MCF 10A (cell line): Measurements from ENCODE around the gene CTNNA1. TPM values are rescaled to one million over a fixed set of nuclear protein-coding genes. Genes with fewer than 3 reads are reported as not detected.

ENCODE experiments used
- BruUV-seq: library from RNA; stranded (reverse); fragments of 400-500 nt; replicated peaks from 2 replicates; lab custom pipeline; 2021; lab: Mats Ljungman, UMichigan
- CTCF ChIA-PET: fragments of 300-600 bp; sonication (Branson Sonifier 250); formaldehyde crosslinking; extraction: SDS; loops from one replicate; lab custom pipeline; 2021; ENCODE audit warnings: antibody characterized with exemption, inconsistent platforms; lab: Yijun Ruan, JAX
- POLR2A ChIA-PET: fragments of 300-600, 350-650 bp; sonication (Branson Sonifier 250); formaldehyde crosslinking; extraction: SDS; loops from one replicate; lab custom pipeline; 2020; ENCODE audit warnings: antibody characterized with exemption, inconsistent platforms; lab: Yijun Ruan, JAX
- DNase-seq: peaks from one replicate; pipeline ENCODE4 v3.0.0-alpha.2; 2018; ENCODE audit not compliant: unreplicated experiment
- H3K27ac Mint-ChIP-seq: one replicate; pipeline ENCODE4 v1.8.0; 2022; ENCODE audit warnings: mild to moderate bottlenecking, low read depth, mixed read lengths; ENCODE audit not compliant: unreplicated experiment
- H3K27me3 Mint-ChIP-seq: one replicate; pipeline ENCODE4 v1.8.0; 2022; ENCODE audit warnings: mixed read lengths; ENCODE audit not compliant: insufficient read depth, unreplicated experiment
- H3K36me3 Mint-ChIP-seq: one replicate; pipeline ENCODE4 v1.8.0; 2022; ENCODE audit warnings: mild to moderate bottlenecking, moderate library complexity, mixed read lengths; ENCODE audit not compliant: insufficient read depth, unreplicated experiment
- H3K4me1 Mint-ChIP-seq: one replicate; pipeline ENCODE4 v1.8.0; 2022; ENCODE audit warnings: mixed read lengths; ENCODE audit not compliant: insufficient read depth, unreplicated experiment
- H3K4me3 Mint-ChIP-seq: one replicate; pipeline ENCODE4 v1.8.0; 2022; ENCODE audit warnings: mild to moderate bottlenecking, moderate library complexity, mixed read lengths; ENCODE audit not compliant: unreplicated experiment
- H3K9me3 Mint-ChIP-seq: one replicate; pipeline ENCODE4 v1.8.0; 2022; ENCODE audit warnings: mixed read lengths; ENCODE audit not compliant: unreplicated experiment
- intact Hi-C: fragments of 100-400 bp; cut with micrococcal nuclease; formaldehyde crosslinking; loops from 2 replicates; pipeline ENCODE4 v1.14.1; 2022
- total RNA-seq: library from RNA; stranded (reverse); gene quantifications from 2 replicates; pipeline ENCODE4 v1.2.3, GENCODE V29; 2022
- TF ChIP-seq, protein P1 (sequence below): fragments of 200-600 bp; IDR thresholded peaks from one replicate; pipeline ENCODE4 v1.8.0; 2022; ENCODE audit warnings: antibody characterized with exemption, mild to moderate bottlenecking; ENCODE audit not compliant: unreplicated experiment

Gene CTNNA1
- total RNA-seq, 1 experiment from 2014 or later: 519 TPM

- POLR2A ChIA-PET: interaction anchor here (1.2 kb wide), 1 partner anchor 196 kb away, joined by 3 read pairs; no protein-coding TSS in a partner anchor
- BruUV-seq: no TSS peak
- H3K4me1 Mint-ChIP-seq: peaks cover 12% of the 10 kb centered on the region
- H3K9me3 Mint-ChIP-seq: no peaks in the 10 kb centered on the region
- H3K36me3 Mint-ChIP-seq: peaks cover 54% of the 10 kb centered on the region
- no peak overlapping the region for H3K27ac Mint-ChIP-seq
- intact Hi-C loops: no loop called here
- CTCF ChIA-PET: interaction anchor here (0.7 to 4.1 kb wide), 2 partner anchors 14 kb away, joined by 3 to 25 read pairs; no protein-coding TSS in a partner anchor
- H3K27me3 Mint-ChIP-seq: no peaks in the 10 kb centered on the region
- TF ChIP-seq, protein P1, sequence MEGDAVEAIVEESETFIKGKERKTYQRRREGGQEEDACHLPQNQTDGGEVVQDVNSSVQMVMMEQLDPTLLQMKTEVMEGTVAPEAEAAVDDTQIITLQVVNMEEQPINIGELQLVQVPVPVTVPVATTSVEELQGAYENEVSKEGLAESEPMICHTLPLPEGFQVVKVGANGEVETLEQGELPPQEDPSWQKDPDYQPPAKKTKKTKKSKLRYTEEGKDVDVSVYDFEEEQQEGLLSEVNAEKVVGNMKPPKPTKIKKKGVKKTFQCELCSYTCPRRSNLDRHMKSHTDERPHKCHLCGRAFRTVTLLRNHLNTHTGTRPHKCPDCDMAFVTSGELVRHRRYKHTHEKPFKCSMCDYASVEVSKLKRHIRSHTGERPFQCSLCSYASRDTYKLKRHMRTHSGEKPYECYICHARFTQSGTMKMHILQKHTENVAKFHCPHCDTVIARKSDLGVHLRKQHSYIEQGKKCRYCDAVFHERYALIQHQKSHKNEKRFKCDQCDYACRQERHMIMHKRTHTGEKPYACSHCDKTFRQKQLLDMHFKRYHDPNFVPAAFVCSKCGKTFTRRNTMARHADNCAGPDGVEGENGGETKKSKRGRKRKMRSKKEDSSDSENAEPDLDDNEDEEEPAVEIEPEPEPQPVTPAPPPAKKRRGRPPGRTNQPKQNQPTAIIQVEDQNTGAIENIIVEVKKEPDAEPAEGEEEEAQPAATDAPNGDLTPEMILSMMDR: no peak
- DNase-seq: no peak
- no peak overlapping the region for H3K4me3 Mint-ChIP-seq
Measured at GRCh38 chr5:138775034-138775433, 21.8 kb downstream of the CTNNA1 start.

DNA sequence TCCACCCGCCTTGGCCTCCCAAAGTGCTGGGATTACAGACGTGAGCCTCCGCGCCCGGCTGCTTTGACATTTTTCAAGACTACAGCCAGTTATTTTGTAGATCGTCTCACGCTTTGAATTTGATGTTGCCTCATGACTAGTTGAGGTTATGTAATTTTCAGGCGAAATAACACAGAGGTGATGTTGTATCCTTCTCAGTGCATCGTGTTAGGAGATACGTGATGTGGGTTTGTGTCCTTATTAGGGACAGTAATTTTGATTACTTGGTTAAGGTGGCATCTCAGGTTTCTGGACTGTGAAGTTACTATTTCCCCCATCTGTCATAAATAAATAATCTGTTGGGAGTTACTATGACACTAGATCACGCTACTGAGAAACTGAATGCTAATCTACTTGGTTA lies 25.0 kb downstream of the CTNNA1 start:
- H3K36me3 Mint-ChIP-seq: peaks cover 73% of the 10 kb centered on the region
- TF ChIP-seq, protein P1: no peak
- H3K4me3 Mint-ChIP-seq: no peak overlapping the region
- H3K9me3 Mint-ChIP-seq: no peaks in the 10 kb centered on the region
- ChIA-PET POLR2A (interaction anchor here (0.5 kb wide), 1 partner anchor 25 kb away, joined by 3 read pairs; no protein-coding TSS in a partner anchor), CTCF (no interaction called here)
- H3K27me3 Mint-ChIP-seq: no peaks in the 10 kb centered on the region
- intact Hi-C loops: no loop called here
- BruUV-seq: no TSS peak
- H3K27ac Mint-ChIP-seq: no peak overlapping the region
- H3K4me1 Mint-ChIP-seq: peaks cover 2% of the 10 kb centered on the region
- no peak for DNase-seq

DNA sequence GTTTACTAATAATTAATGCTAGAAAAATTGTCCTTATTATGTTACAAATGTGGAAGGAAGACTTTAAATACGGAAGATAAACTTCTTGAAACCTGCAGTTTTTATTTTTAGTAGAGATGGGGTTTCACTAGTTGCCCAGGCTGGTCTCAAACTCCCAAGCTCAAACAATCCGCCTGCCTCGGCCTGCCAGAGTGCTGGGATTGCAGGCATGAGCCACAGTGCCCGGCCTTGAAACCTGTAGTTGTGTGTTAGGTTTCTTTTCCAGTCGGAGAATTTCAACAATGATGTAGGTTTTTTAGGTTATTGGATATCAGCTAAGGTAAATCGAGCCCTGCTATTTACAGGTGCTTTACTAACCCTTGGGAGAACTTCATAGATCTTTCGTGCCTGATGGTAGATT lies 30.8 kb downstream of the CTNNA1 start:
- CTCF ChIA-PET: interaction anchor here (0.6 kb wide), 2 partner anchors 489 to 490 kb away, joined by 3 to 5 read pairs; no protein-coding TSS in a partner anchor
- peaks cover 22% of the 10 kb centered on the region for H3K4me1 Mint-ChIP-seq
- TF ChIP-seq, protein P1: no peak
- H3K4me3 Mint-ChIP-seq: no peak overlapping the region
- H3K36me3 Mint-ChIP-seq: peaks cover 79% of the 10 kb centered on the region
- H3K9me3 Mint-ChIP-seq: no peaks in the 10 kb centered on the region
- intact Hi-C loops: no loop called here
- DNase-seq: no peak
- POLR2A ChIA-PET: interaction anchor here (0.8 to 1.5 kb wide), 4 partner anchors 10 to 21 kb away, joined by 3 read pairs; no protein-coding TSS in a partner anchor
- H3K27ac Mint-ChIP-seq: no peak overlapping the region
- no peaks in the 10 kb centered on the region for H3K27me3 Mint-ChIP-seq
- no TSS peak for BruUV-seq

DNA sequence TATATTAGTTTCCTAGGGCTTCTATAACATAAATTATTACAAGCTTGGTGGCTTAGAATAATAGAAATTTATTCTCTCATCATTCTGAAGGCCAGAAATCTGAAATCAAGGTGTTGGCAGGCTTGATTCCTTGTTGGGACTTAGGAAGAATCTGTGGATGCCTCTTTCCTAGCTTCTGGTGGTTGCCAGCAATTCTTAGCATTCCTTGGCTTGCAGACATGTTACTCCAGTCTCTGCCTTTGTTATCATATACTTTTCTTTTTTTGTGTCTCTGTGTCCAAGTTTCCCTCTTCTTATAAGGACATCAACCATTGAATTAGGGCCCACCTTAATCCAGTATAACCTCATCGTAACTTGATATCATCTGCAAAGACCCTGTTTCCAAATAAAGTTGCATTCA lies 31.4 kb downstream of the CTNNA1 start:
- no peak for DNase-seq
- ChIA-PET CTCF (interaction anchor here (0.6 kb wide), 2 partner anchors 488 to 489 kb away, joined by 3 to 5 read pairs; no protein-coding TSS in a partner anchor), POLR2A (interaction anchor here (0.8 to 1.3 kb wide), 3 partner anchors 9 to 22 kb away, joined by 3 read pairs; no protein-coding TSS in a partner anchor)
- Mint-ChIP-seq H3K27ac (no peak overlapping the region), H3K27me3 (no peaks in the 10 kb centered on the region), H3K9me3 (no peaks in the 10 kb centered on the region), H3K4me1 (peaks cover 22% of the 10 kb centered on the region), H3K4me3 (no peak overlapping the region), H3K36me3 (peaks cover 81% of the 10 kb centered on the region)
- TF ChIP-seq, protein P1: no peak
- intact Hi-C loops: no loop called here
- BruUV-seq: no TSS peak
